Caco-2 (cell line): ENCODE results near the gene DIS3L. TPM values are rescaled to one million over a fixed set of nuclear protein-coding genes. Genes with fewer than 3 reads are reported as not detected.

ENCODE experiments used
- BruUV-seq: library from RNA; stranded (reverse); fragments of 400-500 nt; replicated peaks from 2 replicates; lab custom pipeline; 2021; lab: Mats Ljungman, UMichigan
- CTCF ChIA-PET: fragments of 300-600 bp; sonication (Branson Sonifier 250); formaldehyde crosslinking; loops from one replicate; lab custom pipeline; 2022; ENCODE audit warnings: antibody characterized with exemption; lab: Charles Lee
- POLR2A ChIA-PET: fragments of 300-600 bp; sonication (Branson Sonifier 250); formaldehyde crosslinking; loops from one replicate; lab custom pipeline; 2022; ENCODE audit warnings: antibody characterized with exemption; lab: Charles Lee
- DNase-seq, 2 experiments: peaks; one replicate each; pipeline versions ENCODE4 v3.0.0 to v3.0.0-alpha.2; 2020 to 2022
- H3K27me3 ChIP-seq: replicated peaks from 2 replicates; pipeline ENCODE4 v1.6.0; 2011; ENCODE audit warnings: low read length; ENCODE audit not compliant: control insufficient read depth, insufficient read depth
- H3K36me3 ChIP-seq: 2 replicates; pipeline ENCODE4 v1.5.1; 2011; ENCODE audit warnings: low read length; ENCODE audit not compliant: control insufficient read depth, insufficient read depth
- H3K4me1 ChIP-seq: fragments of 250-450 bp; sonication (Bioruptor Pico); 2 replicates; pipeline ENCODE4 v1.5.1; 2020; ENCODE audit warnings: mild to moderate bottlenecking
- H3K4me3 ChIP-seq: 2 replicates; pipeline ENCODE4 v1.5.1; 2011; ENCODE audit warnings: low read depth, mild to moderate bottlenecking, control low read depth, low read length
- H3K9me3 ChIP-seq: fragments of 250-450 bp; sonication (Bioruptor Pico); 2 replicates; pipeline ENCODE4 v1.5.1; 2020; ENCODE audit warnings: mild to moderate bottlenecking, moderate library complexity
- H3K27ac Mint-ChIP-seq: one replicate; pipeline ENCODE4 v1.8.0; 2022; ENCODE audit warnings: mixed read lengths; ENCODE audit not compliant: unreplicated experiment
- H3K27me3 Mint-ChIP-seq: one replicate; pipeline ENCODE4 v1.8.0; 2022; ENCODE audit warnings: mixed read lengths; ENCODE audit not compliant: insufficient read depth, unreplicated experiment
- H3K36me3 Mint-ChIP-seq: one replicate; pipeline ENCODE4 v1.8.0; 2022; ENCODE audit warnings: mild to moderate bottlenecking, mixed read lengths; ENCODE audit not compliant: insufficient read depth, unreplicated experiment
- H3K4me1 Mint-ChIP-seq: one replicate; pipeline ENCODE4 v1.8.0; 2022; ENCODE audit warnings: low read depth, mixed read lengths; ENCODE audit not compliant: unreplicated experiment
- H3K4me3 Mint-ChIP-seq: one replicate; pipeline ENCODE4 v1.8.0; 2022; ENCODE audit warnings: mild to moderate bottlenecking, moderate library complexity, mixed read lengths; ENCODE audit not compliant: unreplicated experiment
- H3K9me3 Mint-ChIP-seq: one replicate; pipeline ENCODE4 v1.8.0; 2022; ENCODE audit warnings: mixed read lengths; ENCODE audit not compliant: unreplicated experiment
- intact Hi-C: fragments of 100-400 bp; cut with micrococcal nuclease; formaldehyde crosslinking; loops from one replicate; pipeline ENCODE4 v1.10.0; 2022; ENCODE audit not compliant: unreplicated experiment
- total RNA-seq: library from RNA; stranded (reverse); gene quantifications from 2 replicates; pipeline ENCODE4 v1.2.3, GENCODE V29; 2022
- TF ChIP-seq, protein P1 (sequence below), 2 experiments: fragments of 200-600 bp in 1 of 2; IDR thresholded peaks; 1 replicate in 1 of 2; 2 replicates in 1 of 2; pipeline versions ENCODE4 v1.5.1 to v1.8.0; 2011 to 2022; ENCODE audit warnings: antibody characterized with exemption in 1 of 2, control low read depth in 1 of 2, inconsistent platforms in 1 of 2, low read depth in 1 of 2, low read length in 1 of 2, mild to moderate bottlenecking in 1 of 2, moderate library complexity in 1 of 2; ENCODE audit not compliant: insufficient read depth in 1 of 2, severe bottlenecking in 1 of 2, unreplicated experiment in 1 of 2

Gene DIS3L
- total RNA-seq, 1 experiment from 2014 or later: 25.3 TPM

DNA sequence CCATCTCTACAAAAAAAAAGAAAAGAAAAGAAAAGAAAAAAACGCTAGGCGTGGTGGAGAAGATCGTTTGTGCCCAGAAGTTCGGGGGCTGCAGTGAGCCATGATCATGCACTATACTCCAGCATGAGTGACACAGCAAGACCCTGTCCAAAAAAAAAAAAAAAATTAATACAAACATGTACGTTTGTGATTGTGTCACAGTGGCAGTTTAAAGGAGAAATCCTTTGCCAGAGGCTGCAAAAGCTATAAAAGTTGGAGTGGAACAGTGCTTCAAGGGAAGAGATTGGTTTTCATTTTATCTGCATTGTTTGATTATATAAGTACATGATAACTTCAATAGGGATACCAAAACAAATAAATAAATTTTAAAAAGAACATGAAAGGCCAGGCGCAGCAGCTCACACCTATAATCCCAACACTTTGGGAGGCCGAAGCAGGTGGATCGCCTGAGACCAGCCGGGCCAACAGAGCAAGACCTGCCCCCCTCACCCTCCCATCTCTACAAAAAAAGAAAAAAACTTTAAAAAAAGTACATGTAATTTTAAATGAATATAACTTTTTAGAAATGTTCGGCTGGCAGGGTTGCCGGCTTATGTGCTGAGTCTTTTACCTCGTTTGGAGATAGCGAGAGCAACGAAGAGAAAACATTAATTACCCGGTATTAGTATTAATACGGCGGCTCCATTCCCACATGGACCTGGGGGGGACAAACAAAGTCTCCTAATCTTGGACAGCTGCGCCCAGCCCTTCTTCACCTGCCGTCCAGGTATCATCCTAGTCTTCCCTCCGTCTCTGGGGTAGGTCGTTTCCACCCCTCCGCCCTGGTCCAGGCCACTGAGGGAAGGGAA lies 573 bp upstream of the DIS3L start:
- Mint-ChIP-seq H3K4me3 (peak overlapping the region; percentile 91), H3K4me1 (peaks cover 6% of the 10 kb centered on the region), H3K27me3 (no peaks in the 10 kb centered on the region), H3K27ac (peak overlapping the region; percentile 77), H3K9me3 (no peaks in the 10 kb centered on the region), H3K36me3 (peaks cover 17% of the 10 kb centered on the region)
- TF ChIP-seq, protein P1, sequence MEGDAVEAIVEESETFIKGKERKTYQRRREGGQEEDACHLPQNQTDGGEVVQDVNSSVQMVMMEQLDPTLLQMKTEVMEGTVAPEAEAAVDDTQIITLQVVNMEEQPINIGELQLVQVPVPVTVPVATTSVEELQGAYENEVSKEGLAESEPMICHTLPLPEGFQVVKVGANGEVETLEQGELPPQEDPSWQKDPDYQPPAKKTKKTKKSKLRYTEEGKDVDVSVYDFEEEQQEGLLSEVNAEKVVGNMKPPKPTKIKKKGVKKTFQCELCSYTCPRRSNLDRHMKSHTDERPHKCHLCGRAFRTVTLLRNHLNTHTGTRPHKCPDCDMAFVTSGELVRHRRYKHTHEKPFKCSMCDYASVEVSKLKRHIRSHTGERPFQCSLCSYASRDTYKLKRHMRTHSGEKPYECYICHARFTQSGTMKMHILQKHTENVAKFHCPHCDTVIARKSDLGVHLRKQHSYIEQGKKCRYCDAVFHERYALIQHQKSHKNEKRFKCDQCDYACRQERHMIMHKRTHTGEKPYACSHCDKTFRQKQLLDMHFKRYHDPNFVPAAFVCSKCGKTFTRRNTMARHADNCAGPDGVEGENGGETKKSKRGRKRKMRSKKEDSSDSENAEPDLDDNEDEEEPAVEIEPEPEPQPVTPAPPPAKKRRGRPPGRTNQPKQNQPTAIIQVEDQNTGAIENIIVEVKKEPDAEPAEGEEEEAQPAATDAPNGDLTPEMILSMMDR (IDR thresholded peaks at IDR 0.05; ENCODE audit: insufficient read depth in 1 of 2, low read depth in 1 of 2, low read length in 1 of 2, severe bottlenecking in 1 of 2, unreplicated experiment in 1 of 2): no peak
- Histone ChIP-seq H3K4me3 (peak overlapping the region; percentile 72), H3K9me3 (no peaks in the 10 kb centered on the region), H3K36me3 (no peaks in the 10 kb centered on the region), H3K27me3 (no peaks in the 10 kb centered on the region), H3K4me1 (peaks cover 21% of the 10 kb centered on the region; the same call in 1 of the 2 replicates)
- intact Hi-C loops: no loop called here
- CTCF ChIA-PET: interaction anchor here (2.6 kb wide), 1 partner anchor 206 kb away, joined by 8 read pairs; no protein-coding TSS in a partner anchor
- POLR2A ChIA-PET: interaction anchor here (0.6 to 1.0 kb wide), 3 partner anchors 94 to 391 kb away, joined by 3 to 5 read pairs (median 3); partner anchors contain the start of gene MAP2K1
- peak; percentile 7 to 51 for DNase-seq
- TSS peak; percentile 67 for BruUV-seq

DNA sequence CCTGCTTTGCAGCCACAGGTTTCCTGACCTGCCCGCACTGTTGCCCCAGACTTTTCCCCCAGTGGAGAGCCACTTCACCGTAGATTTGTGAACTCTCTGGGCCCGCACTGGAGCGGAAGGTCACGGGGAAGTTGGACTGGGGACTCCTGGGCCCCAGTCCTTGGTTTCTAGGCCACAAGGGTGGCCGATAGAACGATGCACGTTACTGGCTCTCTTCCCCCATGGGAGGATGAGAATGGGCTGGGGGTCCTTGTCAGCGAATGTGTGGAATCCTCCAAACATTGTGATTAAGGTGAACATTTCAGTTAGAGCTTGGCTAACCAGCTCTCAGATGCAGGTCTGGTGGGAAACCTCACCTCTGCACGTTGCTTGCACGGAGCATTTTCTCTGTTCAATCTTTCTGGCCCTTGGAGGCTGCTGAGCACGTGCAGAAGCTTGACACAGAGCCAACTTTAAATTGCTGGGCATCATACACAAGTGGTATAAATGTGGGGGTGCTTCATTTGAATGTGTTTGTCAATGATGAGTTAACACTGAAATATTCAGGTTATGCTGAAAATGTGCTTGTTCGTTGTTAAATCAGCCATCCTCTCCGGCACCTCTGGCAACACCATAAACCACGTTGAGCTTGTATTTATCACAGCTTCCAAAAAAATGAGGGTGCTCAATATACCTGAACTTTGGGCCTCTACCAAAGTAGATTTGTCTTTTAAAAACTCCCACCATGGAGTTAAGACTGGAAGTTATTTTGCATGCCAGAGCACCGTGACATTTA lies 976 bp downstream of the DIS3L start:
- Histone ChIP-seq H3K4me1 (peaks cover 13% of the 10 kb centered on the region; the same call in 1 of the 2 replicates), H3K36me3 (no peaks in the 10 kb centered on the region), H3K27me3 (no peaks in the 10 kb centered on the region), H3K9me3 (no peaks in the 10 kb centered on the region), H3K4me3 (peak overlapping the region; percentile 72)
- no peaks in the 10 kb centered on the region for H3K9me3 Mint-ChIP-seq
- DNase-seq: peak in 1 of 2 experiments; percentile 38
- H3K36me3 Mint-ChIP-seq: peaks cover 31% of the 10 kb centered on the region
- TF ChIP-seq, protein P1 (IDR thresholded peaks at IDR 0.05; ENCODE audit: insufficient read depth in 1 of 2, low read depth in 1 of 2, low read length in 1 of 2, severe bottlenecking in 1 of 2, unreplicated experiment in 1 of 2): no peak
- H3K4me3 Mint-ChIP-seq: peak overlapping the region; percentile 91
- no TSS peak for BruUV-seq
- peaks cover 6% of the 10 kb centered on the region for H3K4me1 Mint-ChIP-seq
- ChIA-PET POLR2A (interaction anchor here (0.5 to 0.6 kb wide), 4 partner anchors 53 to 208 kb away, joined by 3 to 7 read pairs (median 4); no protein-coding TSS in a partner anchor), CTCF (interaction anchor here (1.0 to 2.6 kb wide), 2 partner anchors 204 to 300 kb away, joined by 3 to 8 read pairs; no protein-coding TSS in a partner anchor)
- intact Hi-C loops: no loop called here
- H3K27ac Mint-ChIP-seq: peak overlapping the region; percentile 86
- no peaks in the 10 kb centered on the region for H3K27me3 Mint-ChIP-seq

DNA sequence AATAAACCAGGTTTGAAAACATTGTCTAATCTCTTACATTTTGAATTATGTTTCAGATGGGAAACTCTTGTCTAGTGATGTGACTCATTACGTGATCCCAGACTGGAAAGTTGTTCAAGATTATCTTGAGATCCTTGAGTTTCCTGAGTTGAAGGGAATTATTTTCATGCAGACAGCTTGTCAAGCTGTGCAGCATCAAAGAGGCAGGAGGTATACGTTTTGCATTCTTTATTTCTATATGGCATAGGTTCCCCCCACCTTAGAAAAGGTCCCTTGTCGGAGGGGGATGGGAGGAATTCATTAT lies 1.5 kb downstream of the DIS3L start:
- Mint-ChIP-seq H3K4me3 (peak overlapping the region; percentile 91), H3K27me3 (no peaks in the 10 kb centered on the region), H3K4me1 (peaks cover 6% of the 10 kb centered on the region), H3K9me3 (no peaks in the 10 kb centered on the region), H3K27ac (peak overlapping the region; percentile 86), H3K36me3 (peaks cover 31% of the 10 kb centered on the region)
- Histone ChIP-seq H3K36me3 (no peaks in the 10 kb centered on the region), H3K4me3 (peak overlapping the region; percentile 72), H3K27me3 (no peaks in the 10 kb centered on the region), H3K4me1 (peaks cover 13% of the 10 kb centered on the region; the same call in 1 of the 2 replicates), H3K9me3 (no peaks in the 10 kb centered on the region)
- no peak for DNase-seq
- TF ChIP-seq, protein P1 (IDR thresholded peaks at IDR 0.05; ENCODE audit: insufficient read depth in 1 of 2, low read depth in 1 of 2, low read length in 1 of 2, severe bottlenecking in 1 of 2, unreplicated experiment in 1 of 2): no peak
- intact Hi-C loops: no loop called here
- POLR2A ChIA-PET: interaction anchor here (0.6 kb wide), 2 partner anchors 52 to 208 kb away, joined by 3 to 7 read pairs; no protein-coding TSS in a partner anchor
- BruUV-seq: no TSS peak
- CTCF ChIA-PET: interaction anchor here (1.0 to 2.6 kb wide), 2 partner anchors 204 to 300 kb away, joined by 3 to 8 read pairs; no protein-coding TSS in a partner anchor
